NB4 (cell line): ENCODE measurements around the gene ZFP42.

ENCODE experiments used
- TF ChIP-seq, protein P1 (sequence below): IDR thresholded peaks from one replicate; pipeline ENCODE4 v1.5.1; 2012; ENCODE audit warnings: low read depth, low read length
- TF ChIP-seq, protein P2 (sequence below): IDR thresholded peaks from 2 replicates; pipeline ENCODE4 v1.6.1; 2011; ENCODE audit warnings: low read depth, low read length

DNA sequence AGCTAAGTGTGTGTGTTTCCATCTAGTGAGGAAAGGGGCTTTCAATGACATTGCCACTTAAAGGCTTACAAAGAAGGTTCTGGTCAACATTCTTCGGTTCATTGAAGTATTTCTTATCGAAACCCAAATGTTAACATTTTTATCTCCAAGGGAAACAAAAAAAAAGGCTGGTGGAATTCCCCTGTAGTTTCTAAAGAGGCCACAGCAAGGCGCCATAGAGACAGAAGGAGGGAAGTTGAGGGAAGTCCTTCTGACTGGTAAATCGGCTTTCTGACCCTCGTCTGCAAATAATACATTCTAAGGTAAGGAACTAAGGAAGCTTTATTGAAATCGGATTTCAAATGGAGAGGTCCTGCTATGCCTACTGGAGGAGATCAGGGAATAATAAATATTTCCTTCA is 1.7 kb upstream of the ZFP42 start:
- TF ChIP-seq, protein P1, sequence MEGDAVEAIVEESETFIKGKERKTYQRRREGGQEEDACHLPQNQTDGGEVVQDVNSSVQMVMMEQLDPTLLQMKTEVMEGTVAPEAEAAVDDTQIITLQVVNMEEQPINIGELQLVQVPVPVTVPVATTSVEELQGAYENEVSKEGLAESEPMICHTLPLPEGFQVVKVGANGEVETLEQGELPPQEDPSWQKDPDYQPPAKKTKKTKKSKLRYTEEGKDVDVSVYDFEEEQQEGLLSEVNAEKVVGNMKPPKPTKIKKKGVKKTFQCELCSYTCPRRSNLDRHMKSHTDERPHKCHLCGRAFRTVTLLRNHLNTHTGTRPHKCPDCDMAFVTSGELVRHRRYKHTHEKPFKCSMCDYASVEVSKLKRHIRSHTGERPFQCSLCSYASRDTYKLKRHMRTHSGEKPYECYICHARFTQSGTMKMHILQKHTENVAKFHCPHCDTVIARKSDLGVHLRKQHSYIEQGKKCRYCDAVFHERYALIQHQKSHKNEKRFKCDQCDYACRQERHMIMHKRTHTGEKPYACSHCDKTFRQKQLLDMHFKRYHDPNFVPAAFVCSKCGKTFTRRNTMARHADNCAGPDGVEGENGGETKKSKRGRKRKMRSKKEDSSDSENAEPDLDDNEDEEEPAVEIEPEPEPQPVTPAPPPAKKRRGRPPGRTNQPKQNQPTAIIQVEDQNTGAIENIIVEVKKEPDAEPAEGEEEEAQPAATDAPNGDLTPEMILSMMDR = peak; percentile 41
- TF ChIP-seq, protein P2, sequence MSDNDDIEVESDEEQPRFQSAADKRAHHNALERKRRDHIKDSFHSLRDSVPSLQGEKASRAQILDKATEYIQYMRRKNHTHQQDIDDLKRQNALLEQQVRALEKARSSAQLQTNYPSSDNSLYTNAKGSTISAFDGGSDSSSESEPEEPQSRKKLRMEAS = no peak
